Peyer's patch (tissue), 4 donors: Measurements from ENCODE around the gene SLC16A8.

Experiments
- POLR2A ChIP-seq, 2 donors: fragments of 450-650 bp; IDR thresholded peaks; one replicate each; pipeline ENCODE4 v1.5.1; 2017; ENCODE audit warnings: antibody characterized with exemption in 2 of 2, mild to moderate bottlenecking in 2 of 2, moderate library complexity in 2 of 2
- TF ChIP-seq, protein P1 (sequence below), 6 experiments: fragments of 450-650 bp in 4 of 6; fragments of 200-600 bp in 2 of 6; sonication (generic) in 1 of 6; IDR thresholded peaks; one replicate each; pipeline ENCODE4 v1.5.1; 2017 to 2019; ENCODE audit warnings: antibody characterized with exemption in 6 of 6, mild to moderate bottlenecking in 3 of 6, moderate library complexity in 1 of 6

DNA sequence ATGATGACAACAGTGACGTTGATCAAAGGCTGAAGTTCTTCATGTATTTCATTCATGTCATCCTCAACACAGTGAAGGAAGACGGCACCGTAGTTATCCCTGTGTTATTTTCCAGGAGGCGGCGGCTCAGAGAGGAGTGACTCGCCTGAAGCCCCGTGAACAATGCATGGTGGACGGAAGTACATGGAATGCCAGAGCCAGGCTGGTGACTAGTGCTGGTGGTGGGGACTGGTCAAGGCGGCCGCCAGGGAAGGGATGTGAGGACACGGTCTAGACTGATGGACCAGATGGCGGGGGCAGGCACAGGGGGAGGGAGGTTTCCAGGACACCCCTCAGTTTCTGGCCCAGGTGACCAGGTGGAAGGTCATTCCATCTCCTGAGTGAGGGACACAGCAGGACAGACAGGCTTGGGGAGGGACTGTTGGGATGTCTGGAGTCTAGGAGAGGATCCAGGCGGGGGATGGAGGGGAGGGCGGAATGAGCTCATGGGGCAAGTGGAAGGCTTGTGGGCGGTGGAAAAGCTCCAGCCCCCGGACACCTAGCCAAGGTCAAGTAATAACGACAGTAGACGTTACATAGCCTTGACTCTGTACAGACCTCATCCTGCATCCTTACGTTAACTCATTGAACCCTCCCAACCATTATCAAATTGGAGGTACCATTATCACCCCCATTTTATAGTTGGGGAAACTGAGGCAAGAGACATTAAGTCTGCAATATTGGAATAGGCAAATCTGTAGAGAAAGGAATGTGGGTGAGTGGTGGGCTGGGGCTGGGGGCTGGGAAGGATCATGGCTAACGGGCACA, 42.8 kb downstream of the SLC16A8 start:
- TF ChIP-seq, protein P1, sequence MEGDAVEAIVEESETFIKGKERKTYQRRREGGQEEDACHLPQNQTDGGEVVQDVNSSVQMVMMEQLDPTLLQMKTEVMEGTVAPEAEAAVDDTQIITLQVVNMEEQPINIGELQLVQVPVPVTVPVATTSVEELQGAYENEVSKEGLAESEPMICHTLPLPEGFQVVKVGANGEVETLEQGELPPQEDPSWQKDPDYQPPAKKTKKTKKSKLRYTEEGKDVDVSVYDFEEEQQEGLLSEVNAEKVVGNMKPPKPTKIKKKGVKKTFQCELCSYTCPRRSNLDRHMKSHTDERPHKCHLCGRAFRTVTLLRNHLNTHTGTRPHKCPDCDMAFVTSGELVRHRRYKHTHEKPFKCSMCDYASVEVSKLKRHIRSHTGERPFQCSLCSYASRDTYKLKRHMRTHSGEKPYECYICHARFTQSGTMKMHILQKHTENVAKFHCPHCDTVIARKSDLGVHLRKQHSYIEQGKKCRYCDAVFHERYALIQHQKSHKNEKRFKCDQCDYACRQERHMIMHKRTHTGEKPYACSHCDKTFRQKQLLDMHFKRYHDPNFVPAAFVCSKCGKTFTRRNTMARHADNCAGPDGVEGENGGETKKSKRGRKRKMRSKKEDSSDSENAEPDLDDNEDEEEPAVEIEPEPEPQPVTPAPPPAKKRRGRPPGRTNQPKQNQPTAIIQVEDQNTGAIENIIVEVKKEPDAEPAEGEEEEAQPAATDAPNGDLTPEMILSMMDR (IDR thresholded peaks at IDR 0.05): no peak
- no peak for TF ChIP-seq POLR2A (IDR thresholded peaks at IDR 0.05)
